Ascending aorta (tissue), 2 donors: Measurements from ENCODE around the gene LRIG2. TPM values are rescaled to one million over a fixed set of nuclear protein-coding genes. Genes with fewer than 3 reads are reported as not detected.
"Not testable (repeated sequence)": the region's sequence is repeated elsewhere in the genome, so short reads cannot be mapped to it uniquely, and the experiment has no call there.

Experiments used
- DNase-seq, 2 donors: peaks; one replicate each; pipeline ENCODE4 v3.0.0-alpha.2; 2019; ENCODE audit warnings: low spot score in 2 of 2
- H3K27ac ChIP-seq, 2 donors: fragments of 200-600 bp; sonication (generic); one replicate each; pipeline ENCODE4 v1.5.1; 2016 to 2017; ENCODE audit warnings: mild to moderate bottlenecking in 1 of 2
- H3K27me3 ChIP-seq: fragments of 200-600 bp; sonication (generic); one replicate; pipeline ENCODE4 v1.5.1; 2017
- H3K36me3 ChIP-seq, 2 donors: fragments of 200-600 bp; sonication (generic); one replicate each; pipeline ENCODE4 v1.5.1; 2016
- H3K4me1 ChIP-seq, 2 donors: fragments of 200-600 bp; sonication (generic); one replicate each; pipeline ENCODE4 v1.5.1; 2016 to 2017; ENCODE audit warnings: mild to moderate bottlenecking in 1 of 2
- H3K4me3 ChIP-seq, 2 donors: fragments of 200-600 bp; sonication (generic); one replicate each; pipeline ENCODE4 v1.5.1; 2016 to 2017; ENCODE audit warnings: mild to moderate bottlenecking in 1 of 2
- H3K9me3 ChIP-seq, 2 donors: fragments of 200-600 bp; sonication (generic); one replicate each; pipeline ENCODE4 v1.5.1; 2016
- intact Hi-C: fragments of 100-400 bp; cut with DNase I; formaldehyde crosslinking; loops from one replicate; pipeline ENCODE4 v1.15.1; 2023
- total RNA-seq: library from RNA; depleted of rRNA; stranded (reverse); fragments of >200 nt; gene quantifications from one replicate; pipeline ENCODE4 v1.1.0, GENCODE V29; 2016
- TF ChIP-seq, protein P1 (sequence below), 3 experiments: fragments of 200-600 bp in 2 of 3; fragments of 450-650 bp in 1 of 3; sonication (generic) in 2 of 3; IDR thresholded peaks; one replicate each; pipeline ENCODE4 v1.5.1; 2016 to 2019; ENCODE audit warnings: antibody characterized with exemption in 3 of 3, mild to moderate bottlenecking in 1 of 3, moderate library complexity in 1 of 3

The LRIG2 gene, protein sequence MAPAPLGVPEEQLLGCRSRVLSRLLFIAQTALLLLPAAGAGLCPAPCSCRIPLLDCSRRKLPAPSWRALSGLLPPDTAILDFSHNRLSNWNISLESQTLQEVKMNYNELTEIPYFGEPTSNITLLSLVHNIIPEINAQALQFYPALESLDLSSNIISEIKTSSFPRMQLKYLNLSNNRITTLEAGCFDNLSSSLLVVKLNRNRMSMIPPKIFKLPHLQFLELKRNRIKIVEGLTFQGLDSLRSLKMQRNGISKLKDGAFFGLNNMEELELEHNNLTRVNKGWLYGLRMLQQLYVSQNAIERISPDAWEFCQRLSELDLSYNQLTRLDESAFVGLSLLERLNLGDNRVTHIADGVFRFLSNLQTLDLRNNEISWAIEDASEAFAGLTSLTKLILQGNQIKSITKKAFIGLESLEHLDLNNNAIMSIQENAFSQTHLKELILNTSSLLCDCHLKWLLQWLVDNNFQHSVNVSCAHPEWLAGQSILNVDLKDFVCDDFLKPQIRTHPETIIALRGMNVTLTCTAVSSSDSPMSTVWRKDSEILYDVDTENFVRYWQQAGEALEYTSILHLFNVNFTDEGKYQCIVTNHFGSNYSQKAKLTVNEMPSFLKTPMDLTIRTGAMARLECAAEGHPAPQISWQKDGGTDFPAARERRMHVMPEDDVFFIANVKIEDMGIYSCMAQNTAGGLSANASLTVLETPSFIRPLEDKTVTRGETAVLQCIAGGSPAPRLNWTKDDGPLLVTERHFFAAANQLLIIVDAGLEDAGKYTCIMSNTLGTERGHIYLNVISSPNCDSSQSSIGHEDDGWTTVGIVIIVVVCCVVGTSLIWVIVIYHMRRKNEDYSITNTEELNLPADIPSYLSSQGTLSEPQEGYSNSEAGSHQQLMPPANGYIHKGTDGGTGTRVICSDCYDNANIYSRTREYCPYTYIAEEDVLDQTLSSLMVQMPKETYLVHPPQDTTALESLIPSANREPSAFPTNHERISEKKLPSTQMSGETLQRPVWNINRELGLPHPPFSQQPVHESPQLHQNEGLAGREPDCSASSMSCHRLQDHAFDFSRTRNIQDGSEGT
- 16.1 TPM for total RNA-seq

DNA sequence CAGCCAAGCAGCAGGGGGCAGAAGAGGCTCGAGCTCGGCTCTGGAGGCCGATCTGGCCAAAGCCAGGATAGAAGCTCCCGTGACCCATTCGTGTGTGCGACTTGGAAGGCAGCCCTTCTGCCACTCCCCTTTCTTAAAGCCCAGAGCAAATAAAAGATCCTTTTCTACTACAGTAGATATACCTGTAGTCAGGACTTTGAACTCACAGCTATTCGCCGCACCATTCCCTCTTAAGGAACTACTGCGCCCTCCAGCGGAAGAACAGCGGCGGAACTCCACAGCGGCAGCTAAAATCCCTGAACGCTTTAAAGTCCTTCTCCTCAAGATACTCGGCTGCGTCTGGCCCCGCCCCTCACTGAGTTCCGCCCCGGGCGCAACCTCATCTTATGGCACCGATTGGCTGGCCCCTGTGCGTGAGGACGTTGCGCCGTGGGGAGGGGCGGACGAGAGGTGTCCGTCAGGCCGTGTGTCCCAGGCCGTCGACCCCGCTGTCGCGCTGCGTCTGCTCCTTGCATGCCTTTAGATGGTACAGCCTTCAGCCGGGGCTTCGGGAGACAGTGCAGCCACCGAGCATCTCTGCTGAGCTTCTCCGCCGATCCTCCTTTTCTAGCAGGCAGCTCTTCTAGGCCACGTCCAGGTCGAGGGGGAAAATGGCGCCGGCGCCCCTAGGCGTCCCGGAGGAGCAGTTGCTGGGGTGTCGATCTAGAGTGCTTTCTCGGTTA, at the start of gene LRIG2:
LRIG2 (plus strand) TSS at position 442 of the 722 bp plus-strand sequence; CDS start at position 651, 209 bp downstream.
- DNase-seq: peak; percentile 97 to 99
- TF ChIP-seq, protein P1, sequence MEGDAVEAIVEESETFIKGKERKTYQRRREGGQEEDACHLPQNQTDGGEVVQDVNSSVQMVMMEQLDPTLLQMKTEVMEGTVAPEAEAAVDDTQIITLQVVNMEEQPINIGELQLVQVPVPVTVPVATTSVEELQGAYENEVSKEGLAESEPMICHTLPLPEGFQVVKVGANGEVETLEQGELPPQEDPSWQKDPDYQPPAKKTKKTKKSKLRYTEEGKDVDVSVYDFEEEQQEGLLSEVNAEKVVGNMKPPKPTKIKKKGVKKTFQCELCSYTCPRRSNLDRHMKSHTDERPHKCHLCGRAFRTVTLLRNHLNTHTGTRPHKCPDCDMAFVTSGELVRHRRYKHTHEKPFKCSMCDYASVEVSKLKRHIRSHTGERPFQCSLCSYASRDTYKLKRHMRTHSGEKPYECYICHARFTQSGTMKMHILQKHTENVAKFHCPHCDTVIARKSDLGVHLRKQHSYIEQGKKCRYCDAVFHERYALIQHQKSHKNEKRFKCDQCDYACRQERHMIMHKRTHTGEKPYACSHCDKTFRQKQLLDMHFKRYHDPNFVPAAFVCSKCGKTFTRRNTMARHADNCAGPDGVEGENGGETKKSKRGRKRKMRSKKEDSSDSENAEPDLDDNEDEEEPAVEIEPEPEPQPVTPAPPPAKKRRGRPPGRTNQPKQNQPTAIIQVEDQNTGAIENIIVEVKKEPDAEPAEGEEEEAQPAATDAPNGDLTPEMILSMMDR (IDR thresholded peaks at IDR 0.05): peak; percentile 77 to 87 (median 83)
- Histone ChIP-seq H3K27me3 (no peaks in the 10 kb centered on the region), H3K4me1 (peaks cover 3 to 8% of the 10 kb centered on the region in 2 donors), H3K4me3 (peak within 1 kb of the TSS; percentile 63 to 79), H3K27ac (peak within 1 kb of the TSS; percentile 84), H3K36me3 (peaks cover under 1% of the 10 kb centered on the region in 2 donors), H3K9me3 (no peaks in the 10 kb centered on the region)
- intact Hi-C loops: loop anchor here (2.0 to 10.0 kb wide), 3 partner anchors 118 to 356 kb away; partner anchors contain the start of genes MAGI3 and SLC16A1

DNA sequence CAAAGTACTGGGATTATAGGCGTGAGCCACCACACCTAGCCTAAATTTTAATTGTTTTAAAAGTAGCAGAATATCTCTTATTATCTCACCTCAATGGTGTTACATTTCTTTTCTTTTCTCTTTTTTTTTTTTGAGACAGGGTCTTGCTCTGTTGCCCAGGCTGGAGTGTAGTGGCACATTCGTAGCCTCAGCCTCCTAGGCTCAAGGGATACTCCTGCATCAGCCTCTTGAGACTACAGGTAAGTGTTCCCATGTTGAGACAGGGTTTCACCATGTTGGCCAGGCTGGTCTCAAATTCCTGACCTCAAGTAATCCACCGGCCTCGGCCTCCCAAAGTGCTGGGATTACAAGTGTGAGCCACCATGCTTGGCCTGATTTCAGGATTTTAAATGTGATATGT, 49.7 kb upstream of the LRIG2 start:
- H3K27ac ChIP-seq, H3K9me3 ChIP-seq, H3K27me3 ChIP-seq, H3K36me3 ChIP-seq, H3K4me3 ChIP-seq, intact Hi-C loops, H3K4me1 ChIP-seq, DNase-seq: not testable (repeated sequence)

DNA sequence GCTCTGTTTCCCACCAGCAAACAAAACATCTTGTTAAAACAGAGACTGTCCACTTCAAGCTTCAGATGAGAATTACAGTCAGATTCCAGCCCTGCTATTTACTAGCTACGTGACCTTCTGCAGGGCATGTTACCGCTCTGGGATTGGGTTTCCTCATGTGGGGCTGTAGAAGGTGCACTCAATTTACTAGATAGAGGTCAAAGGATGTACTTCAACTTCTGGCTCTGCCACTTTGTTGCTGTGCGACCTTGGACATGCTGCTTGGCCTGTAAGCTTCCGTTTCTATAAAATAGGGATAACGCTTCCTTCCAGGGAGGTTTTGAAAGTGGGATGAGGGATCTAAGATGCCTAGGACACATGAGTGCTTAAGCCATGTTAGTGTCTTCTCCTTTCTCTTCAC, 46.0 kb upstream of the LRIG2 start:
- TF ChIP-seq, protein P1 (IDR thresholded peaks at IDR 0.05): no peak
- Histone ChIP-seq H3K4me3 (no peak overlapping the region), H3K9me3 (no peaks in the 10 kb centered on the region), H3K36me3 (no peaks in the 10 kb centered on the region), H3K4me1 (no peaks in the 10 kb centered on the region), H3K27me3 (no peaks in the 10 kb centered on the region), H3K27ac (no peak overlapping the region)
- intact Hi-C loops: no loop called here
- no peak for DNase-seq

DNA sequence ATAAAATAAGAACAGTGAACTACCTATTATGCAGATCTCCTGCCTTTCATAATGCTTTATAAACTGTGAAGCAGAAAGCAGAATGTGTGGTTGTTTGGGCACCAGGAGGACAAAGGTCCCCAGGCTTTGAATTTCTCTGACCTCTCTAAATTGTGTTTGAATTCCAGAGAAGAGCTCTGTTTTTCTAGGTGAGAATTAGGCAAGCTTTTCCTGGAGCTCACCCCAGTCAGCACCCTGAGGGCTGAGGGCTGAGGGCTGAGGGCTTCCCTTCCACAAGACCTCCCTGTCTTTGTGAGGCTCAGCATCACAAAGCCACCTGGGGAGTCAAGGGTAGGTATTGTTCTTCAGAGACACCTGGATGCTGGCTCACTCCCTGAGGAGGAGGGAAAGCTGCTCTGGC, 45.5 kb upstream of the LRIG2 start:
- Histone ChIP-seq H3K36me3 (no peaks in the 10 kb centered on the region), H3K27ac (no peak overlapping the region), H3K9me3 (no peaks in the 10 kb centered on the region), H3K27me3 (no peaks in the 10 kb centered on the region), H3K4me3 (no peak overlapping the region), H3K4me1 (no peaks in the 10 kb centered on the region)
- TF ChIP-seq, protein P1 (IDR thresholded peaks at IDR 0.05): no peak
- DNase-seq: no peak
- intact Hi-C loops: no loop called here

DNA sequence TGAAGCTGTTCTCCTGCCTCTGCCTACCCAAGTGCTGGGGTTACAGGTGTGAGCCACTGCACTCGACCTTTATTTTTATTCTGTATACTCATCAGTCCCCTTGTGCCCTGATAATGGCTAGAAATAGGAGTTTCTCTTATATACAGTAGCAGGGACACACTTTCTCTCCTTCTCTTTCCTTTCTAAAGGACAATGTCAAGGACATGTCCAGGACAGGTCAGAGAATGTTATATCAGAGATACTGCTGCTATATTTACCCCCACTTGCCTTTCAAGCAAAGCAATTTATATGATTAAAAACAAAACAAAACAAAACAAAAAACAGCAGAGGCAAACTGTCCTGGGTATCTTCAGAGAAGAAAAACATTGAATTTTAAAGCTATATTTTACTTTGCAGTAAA, 43.2 kb upstream of the LRIG2 start:
- DNase-seq: no peak
- H3K27ac ChIP-seq: no peak overlapping the region
- no peaks in the 10 kb centered on the region for H3K27me3 ChIP-seq
- no peaks in the 10 kb centered on the region for H3K4me1 ChIP-seq
- H3K4me3 ChIP-seq: no peak overlapping the region
- TF ChIP-seq, protein P1 (IDR thresholded peaks at IDR 0.05): no peak
- intact Hi-C loops: no loop called here
- no peaks in the 10 kb centered on the region for H3K9me3 ChIP-seq
- no peaks in the 10 kb centered on the region for H3K36me3 ChIP-seq
